T-helper 17 cell (primary cell): ENCODE results near the gene MINAR2. TPM values are rescaled to one million over a fixed set of nuclear protein-coding genes. Genes with fewer than 3 reads are reported as not detected.

ENCODE experiments used
- ATAC-seq: fragments of 150-1000 bp; cut with Tn5 transposase; 2 replicates; pipeline ENCODE4 v1.10.0; 2021; ENCODE audit warnings: mild to moderate bottlenecking, moderate library complexity
- DNase-seq, 3 donors: peaks; one replicate each; pipeline versions ENCODE4 v3.0.0 to v3.0.0-alpha.2; 2020 to 2021
- H3K9me3 ChIP-seq: one replicate; pipeline ENCODE4 v1.7.0; 2013; ENCODE audit warnings: low read length, mild to moderate bottlenecking; ENCODE audit not compliant: control insufficient read depth, poor library complexity, severe bottlenecking
- H3K27ac Mint-ChIP-seq: one replicate; pipeline ENCODE4 v1.8.0; 2022; ENCODE audit warnings: mild to moderate bottlenecking, moderate library complexity, mixed read lengths
- H3K27me3 Mint-ChIP-seq: one replicate; pipeline ENCODE4 v1.8.0; 2022; ENCODE audit warnings: mixed read lengths
- H3K36me3 Mint-ChIP-seq: one replicate; pipeline ENCODE4 v1.8.0; 2022; ENCODE audit warnings: low read depth, mixed read lengths
- H3K4me1 Mint-ChIP-seq: one replicate; pipeline ENCODE4 v1.8.0; 2022; ENCODE audit warnings: mild to moderate bottlenecking, mixed read lengths
- H3K4me3 Mint-ChIP-seq: one replicate; pipeline ENCODE4 v1.8.0; 2022; ENCODE audit warnings: mild to moderate bottlenecking, moderate library complexity, mixed read lengths
- total RNA-seq, 4 donors: library from RNA in 2 of 4; stranded (reverse) in 2 of 4; gene quantifications; one replicate each; pipeline ENCODE4 v1.2.3 and lab custom pipeline; 2022 to 2026

The MINAR2 gene
- total RNA-seq, 2 donors from 2014 or later = not detected

DNA sequence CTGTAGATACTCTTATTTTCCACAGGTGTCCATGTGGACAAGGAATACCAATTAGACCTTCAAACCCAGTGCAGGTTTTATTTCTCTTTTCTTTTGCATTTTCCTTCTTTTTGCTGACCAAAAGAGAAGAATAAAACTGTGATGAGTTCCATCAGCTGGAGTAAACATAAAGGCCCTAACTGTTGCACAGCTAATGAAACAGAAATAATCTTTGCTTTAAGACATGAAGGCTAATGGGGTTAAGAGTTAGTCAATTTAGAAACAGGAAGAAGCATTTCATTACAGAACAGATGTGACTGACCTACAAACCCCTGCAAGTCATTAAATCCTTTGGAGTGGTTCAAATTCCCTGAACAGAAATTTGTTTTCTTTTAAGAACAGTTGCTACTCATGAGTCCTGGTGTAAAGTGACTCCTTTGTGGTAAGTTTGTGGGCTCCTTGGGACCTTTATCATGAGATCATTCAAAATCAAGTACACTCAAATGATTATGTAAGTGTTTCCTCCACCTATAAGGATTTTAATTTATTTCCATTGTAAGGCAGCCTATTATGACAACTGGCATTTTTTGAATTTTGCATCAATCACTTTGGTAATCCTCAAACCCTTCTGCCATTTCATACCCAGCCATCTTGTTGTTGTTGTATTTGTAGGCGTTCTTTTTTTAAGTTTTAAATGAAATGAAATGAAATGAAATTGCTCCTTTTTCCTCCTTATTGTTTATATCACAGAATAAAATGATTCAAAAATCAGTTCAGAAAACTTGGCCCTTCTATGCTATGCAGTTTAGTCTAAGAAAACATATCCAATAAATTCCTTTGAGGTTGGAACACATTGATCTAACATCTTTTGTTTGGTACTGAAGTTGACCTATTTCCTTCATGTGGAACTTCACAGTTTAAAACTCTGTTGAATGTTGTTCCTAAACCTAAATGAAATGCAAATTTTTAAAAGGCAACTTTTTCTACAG, 1.3 kb downstream of the MINAR2 start:
- Mint-ChIP-seq H3K27me3 (no peaks in the 10 kb centered on the region), H3K4me3 (no peak overlapping the region), H3K4me1 (no peaks in the 10 kb centered on the region), H3K36me3 (no peaks in the 10 kb centered on the region), H3K27ac (no peak overlapping the region)
- H3K9me3 ChIP-seq = no peaks in the 10 kb centered on the region
- no peak for DNase-seq
- ATAC-seq = no peak

DNA sequence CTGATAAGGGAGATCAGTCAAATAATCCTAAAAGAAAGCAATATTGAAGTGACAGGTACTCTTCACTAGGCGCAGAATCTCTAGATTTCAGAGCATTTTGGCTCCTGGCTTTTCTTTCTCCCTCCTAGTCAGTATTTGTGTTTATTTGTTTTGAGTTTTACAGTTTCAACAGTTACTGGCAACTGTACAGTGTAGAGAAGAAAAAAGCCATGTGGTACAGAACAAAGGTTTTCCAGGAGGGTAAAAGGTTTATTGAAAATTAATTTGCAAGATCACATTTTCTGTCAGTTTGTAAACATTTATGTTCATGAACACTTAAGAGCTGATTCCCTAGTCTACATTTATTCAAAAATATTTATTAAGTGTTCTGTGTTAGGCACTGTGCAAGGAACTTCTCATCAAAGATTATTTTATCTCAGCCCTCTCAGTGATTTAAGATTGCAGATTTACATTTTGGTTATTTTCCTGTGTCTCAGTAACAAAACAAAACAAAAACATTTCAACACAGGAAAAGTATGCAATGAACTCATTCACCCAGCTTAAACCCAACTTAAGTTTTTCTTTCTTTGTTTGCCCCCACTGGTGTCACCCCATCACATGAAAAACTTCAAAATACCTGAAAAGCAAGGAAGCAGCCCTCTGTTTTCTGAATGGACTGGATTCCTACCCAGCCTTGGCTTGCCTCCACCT, 12.9 kb downstream of the MINAR2 start:
- no peaks in the 10 kb centered on the region for H3K9me3 ChIP-seq
- Mint-ChIP-seq H3K27me3 (peaks cover 11% of the 10 kb centered on the region), H3K36me3 (no peaks in the 10 kb centered on the region), H3K4me1 (no peaks in the 10 kb centered on the region), H3K27ac (no peak overlapping the region), H3K4me3 (no peak overlapping the region)
- DNase-seq (no peak), ATAC-seq (no peak)

DNA sequence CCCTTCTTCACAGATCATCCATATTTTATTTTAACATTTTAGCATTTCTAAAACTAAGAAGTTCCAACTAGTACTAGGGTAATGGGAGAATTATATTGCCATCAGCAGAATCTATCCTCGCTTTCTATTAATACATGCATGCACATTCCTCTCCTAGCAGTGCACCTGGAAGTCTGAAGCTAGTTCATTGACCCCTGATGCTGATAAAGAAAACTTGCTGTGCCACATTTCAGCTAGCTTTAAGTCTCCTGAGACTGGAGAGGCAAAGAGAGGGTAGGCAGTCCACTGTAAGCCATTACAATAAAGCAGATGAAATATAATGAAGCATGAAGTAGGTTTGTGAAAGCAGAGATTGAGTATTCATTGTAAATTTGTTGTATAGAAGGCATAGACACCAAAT, 15.8 kb downstream of the MINAR2 start:
- no peak for ATAC-seq
- H3K4me1 Mint-ChIP-seq = no peaks in the 10 kb centered on the region
- peaks cover 11% of the 10 kb centered on the region for H3K27me3 Mint-ChIP-seq
- H3K27ac Mint-ChIP-seq = no peak overlapping the region
- no peaks in the 10 kb centered on the region for H3K36me3 Mint-ChIP-seq
- no peak for DNase-seq
- no peaks in the 10 kb centered on the region for H3K9me3 ChIP-seq
- no peak overlapping the region for H3K4me3 Mint-ChIP-seq

DNA sequence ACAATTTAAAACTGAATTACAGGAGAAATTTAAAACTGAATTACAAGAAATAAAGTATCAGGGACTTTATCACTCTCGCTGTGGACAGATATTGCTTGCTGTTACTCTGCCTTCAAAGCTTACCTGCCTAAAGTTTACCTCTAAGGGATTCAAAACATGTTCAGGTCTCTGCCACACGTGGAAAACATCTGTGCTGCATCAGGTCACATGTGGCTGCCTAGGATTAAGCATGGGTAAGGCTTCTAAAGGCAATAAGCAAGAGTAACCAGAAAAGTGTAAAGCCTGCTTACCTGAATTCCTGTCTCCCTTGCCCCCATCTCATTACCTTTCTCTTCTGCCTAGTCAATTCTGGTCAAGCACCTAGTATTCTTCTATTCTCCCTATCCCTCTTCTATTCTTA, 18.9 kb downstream of the MINAR2 start:
- peaks cover 14% of the 10 kb centered on the region for H3K27me3 Mint-ChIP-seq
- no peaks in the 10 kb centered on the region for H3K36me3 Mint-ChIP-seq
- no peak overlapping the region for H3K4me3 Mint-ChIP-seq
- DNase-seq (no peak), ATAC-seq (no peak)
- H3K4me1 Mint-ChIP-seq = peaks cover 4% of the 10 kb centered on the region
- H3K27ac Mint-ChIP-seq = no peak overlapping the region
- H3K9me3 ChIP-seq = no peaks in the 10 kb centered on the region

DNA sequence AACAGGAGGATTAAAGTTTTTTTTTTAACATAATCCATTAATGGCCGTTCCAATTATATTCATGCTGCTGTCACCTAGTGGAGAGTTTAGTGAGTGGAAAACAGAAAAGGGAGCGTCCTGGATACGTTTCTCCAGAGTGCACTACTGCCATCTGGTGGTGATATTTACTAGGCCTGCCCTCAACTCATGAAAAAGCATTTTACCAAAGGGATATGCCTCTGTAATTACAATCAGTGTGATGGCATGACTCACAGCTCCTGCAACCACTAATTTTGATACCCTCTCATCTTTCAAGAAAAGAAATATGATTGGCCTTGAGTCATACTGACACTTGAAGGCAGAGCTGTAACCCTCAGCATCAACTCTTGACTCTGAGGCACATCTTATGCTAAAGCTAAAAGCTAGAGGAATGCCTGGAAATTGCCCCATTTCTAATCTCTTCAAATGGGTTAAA, 20.1 kb downstream of the MINAR2 start:
- Mint-ChIP-seq H3K4me3 (no peak overlapping the region), H3K27me3 (peaks cover 14% of the 10 kb centered on the region), H3K36me3 (no peaks in the 10 kb centered on the region), H3K4me1 (peaks cover 4% of the 10 kb centered on the region), H3K27ac (no peak overlapping the region)
- ATAC-seq (peak; percentile 77), DNase-seq (peak in 2 of 3 donors; percentile 10 to 37)
- H3K9me3 ChIP-seq = no peaks in the 10 kb centered on the region

DNA sequence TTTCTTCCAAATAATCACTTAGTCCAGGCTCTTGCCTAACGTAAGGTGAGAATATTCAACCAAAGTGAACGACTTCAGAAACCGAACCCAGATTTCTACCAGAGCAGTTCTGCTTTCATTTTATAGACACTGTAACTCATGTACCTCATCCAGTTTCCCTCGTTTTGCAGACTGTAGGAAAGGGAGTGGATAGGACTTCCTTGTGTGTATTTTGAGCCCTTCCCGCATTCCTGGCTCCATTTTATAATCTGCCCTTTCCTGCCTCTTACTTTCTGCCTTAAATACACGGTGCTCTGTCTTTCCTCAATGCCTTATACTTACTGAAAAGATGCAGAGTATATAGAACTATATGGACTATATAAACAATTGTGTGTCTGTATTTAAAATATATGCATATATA, 20.8 kb downstream of the MINAR2 start:
- Mint-ChIP-seq H3K27ac (no peak overlapping the region), H3K4me1 (peaks cover 4% of the 10 kb centered on the region), H3K4me3 (no peak overlapping the region), H3K27me3 (peaks cover 22% of the 10 kb centered on the region), H3K36me3 (peaks cover 2% of the 10 kb centered on the region)
- ATAC-seq (no peak), DNase-seq (no peak)
- H3K9me3 ChIP-seq = no peaks in the 10 kb centered on the region

DNA sequence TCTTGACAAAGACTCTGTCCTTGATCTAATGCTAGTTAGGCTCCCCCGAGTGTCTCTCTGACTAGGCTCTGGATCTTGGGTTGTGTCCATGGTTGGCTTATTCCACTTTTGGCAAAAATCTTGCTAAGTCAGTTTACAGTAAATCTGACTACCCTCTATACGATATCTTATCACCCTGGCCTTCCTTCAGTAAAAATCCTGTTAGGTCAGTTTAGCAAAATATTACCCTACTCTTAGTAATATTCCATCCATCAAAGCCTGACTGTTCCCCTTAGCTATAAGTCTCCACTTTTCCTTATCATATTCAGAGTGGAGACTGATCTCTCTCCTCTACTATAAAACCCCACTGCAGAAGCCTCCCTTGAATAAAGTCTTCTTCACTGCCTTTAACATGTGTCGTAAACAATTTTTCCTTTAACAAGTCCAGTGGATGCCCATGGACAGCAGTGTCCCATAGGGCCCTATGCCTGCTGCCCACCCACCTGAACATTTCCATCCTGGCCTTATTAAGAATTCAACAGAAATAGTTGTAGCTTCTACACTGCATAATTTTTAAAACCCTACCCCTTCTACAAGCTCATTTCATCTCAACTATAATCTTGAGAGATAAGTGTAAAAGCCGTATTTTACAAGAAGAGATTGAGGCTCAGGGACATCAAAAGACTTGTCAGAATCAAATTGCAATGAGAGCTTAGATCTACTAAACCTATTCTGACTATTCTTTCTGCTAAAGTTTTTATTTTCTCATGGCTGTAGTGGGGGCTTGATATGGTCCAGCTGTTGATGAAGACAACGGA, 22.3 kb downstream of the MINAR2 start:
- no peak for DNase-seq
- Mint-ChIP-seq H3K27ac (no peak overlapping the region), H3K36me3 (peaks cover 2% of the 10 kb centered on the region), H3K27me3 (peaks cover 15% of the 10 kb centered on the region), H3K4me1 (peaks cover 4% of the 10 kb centered on the region), H3K4me3 (no peak overlapping the region)
- ATAC-seq = no peak
- no peaks in the 10 kb centered on the region for H3K9me3 ChIP-seq

DNA sequence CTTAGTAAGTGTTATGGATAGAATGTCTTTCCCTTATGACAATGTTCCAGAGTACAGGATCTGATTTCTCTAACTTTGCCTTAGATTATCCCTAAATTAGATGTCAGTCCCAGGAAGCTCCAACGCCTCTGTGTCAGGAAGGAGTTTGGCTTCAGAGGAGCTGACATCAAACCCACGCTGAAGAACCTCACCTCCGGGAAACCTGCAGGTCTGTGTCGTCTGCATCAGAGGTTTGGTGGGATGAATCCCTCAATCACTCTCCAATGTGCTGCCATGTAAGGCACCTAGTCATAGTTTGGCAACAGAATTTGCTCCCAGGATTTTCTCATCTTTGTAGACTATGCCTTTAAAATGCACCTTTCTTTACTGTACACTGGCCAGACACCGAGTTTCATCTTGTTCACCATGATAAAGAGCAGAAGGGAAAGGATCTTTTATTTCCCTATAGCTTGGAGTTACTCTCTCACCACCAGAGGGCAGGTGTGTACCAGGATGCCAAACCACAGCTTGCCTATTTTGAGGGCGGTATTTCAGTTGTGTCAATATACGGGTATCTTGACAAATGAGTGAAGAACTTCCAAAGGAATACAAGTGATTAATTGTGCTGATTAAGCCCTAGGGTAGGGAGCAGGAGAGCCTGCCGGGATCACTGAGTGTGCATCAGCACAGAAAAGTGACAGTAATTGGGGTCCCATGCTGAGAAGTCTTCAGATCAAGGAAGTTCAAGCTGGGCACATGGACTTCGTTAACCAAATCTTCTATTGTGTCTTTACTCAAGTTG, 23.4 kb downstream of the MINAR2 start:
- ATAC-seq = peak; percentile 54
- Mint-ChIP-seq H3K27me3 (peaks cover 15% of the 10 kb centered on the region), H3K4me3 (no peak overlapping the region), H3K4me1 (peaks cover 4% of the 10 kb centered on the region), H3K27ac (no peak overlapping the region), H3K36me3 (peaks cover 2% of the 10 kb centered on the region)
- peak in 1 of 3 donors; percentile 31 for DNase-seq
- no peaks in the 10 kb centered on the region for H3K9me3 ChIP-seq

DNA sequence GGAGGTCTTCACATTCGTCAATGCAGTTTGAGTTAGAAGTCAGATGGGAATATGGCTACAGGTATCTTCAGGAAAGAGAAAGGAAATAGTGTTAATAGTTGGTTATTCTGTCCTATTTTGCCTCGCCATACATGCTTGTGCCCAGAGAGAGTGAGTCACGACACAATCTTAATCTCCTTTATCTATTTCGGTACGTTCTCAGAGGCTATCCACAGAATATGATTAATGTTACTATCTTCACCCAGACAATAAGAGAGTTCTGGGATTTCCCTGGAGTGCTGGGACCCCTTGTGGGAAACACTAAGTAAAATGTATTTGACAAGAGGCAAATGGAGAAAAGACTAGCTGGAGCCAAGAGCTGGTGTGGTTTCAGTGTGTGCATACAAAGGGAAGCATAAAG, 25.5 kb downstream of the MINAR2 start:
- Mint-ChIP-seq H3K27ac (no peak overlapping the region), H3K36me3 (peaks cover 2% of the 10 kb centered on the region), H3K27me3 (peaks cover 15% of the 10 kb centered on the region), H3K4me3 (no peak overlapping the region), H3K4me1 (peaks cover 4% of the 10 kb centered on the region)
- ATAC-seq (no peak), DNase-seq (no peak)
- H3K9me3 ChIP-seq = no peaks in the 10 kb centered on the region

DNA sequence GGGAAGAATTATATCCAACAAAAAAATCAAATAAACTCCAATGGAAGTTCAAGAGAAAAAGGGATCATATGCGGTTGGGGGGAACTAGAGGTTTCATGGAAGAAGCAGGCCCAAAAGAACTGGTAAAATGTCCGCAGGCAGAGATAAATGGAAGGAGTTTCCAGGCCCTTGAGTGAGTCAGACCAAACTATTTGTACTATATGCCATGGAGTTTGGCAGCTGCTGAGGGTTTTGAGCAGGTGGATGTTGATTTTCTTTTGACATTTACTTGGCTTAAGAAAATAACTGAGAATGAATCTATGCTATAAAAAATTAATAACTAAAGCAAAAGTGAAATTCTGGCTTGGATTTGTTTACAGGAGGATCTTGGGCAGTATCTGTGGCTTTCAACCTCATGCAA, 33.7 kb downstream of the MINAR2 start:
- no peak for ATAC-seq
- no peaks in the 10 kb centered on the region for H3K36me3 Mint-ChIP-seq

DNA sequence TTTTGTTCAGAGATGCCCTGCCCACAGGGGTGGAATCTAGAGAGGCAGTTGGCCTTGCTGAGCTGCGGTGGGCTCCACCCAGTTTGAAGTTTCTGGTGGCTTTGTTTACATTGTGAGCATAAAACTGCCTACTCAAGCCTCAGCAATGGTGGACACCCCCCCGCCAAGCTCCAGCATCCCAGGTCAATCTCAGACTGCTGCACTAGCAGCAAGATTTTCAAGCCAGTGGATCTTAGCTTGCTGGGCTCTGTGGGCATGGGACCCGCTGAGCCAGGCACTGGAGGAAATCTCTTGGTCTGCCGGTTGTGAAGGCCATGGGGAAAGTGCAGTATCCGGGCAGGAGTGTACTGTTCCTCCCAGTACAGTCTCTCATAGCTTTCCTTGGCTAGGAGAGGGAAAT, 55.5 kb downstream of the MINAR2 start:
- no peak overlapping the region for H3K4me3 Mint-ChIP-seq
- H3K27ac Mint-ChIP-seq = no peak overlapping the region
- no peaks in the 10 kb centered on the region for H3K9me3 ChIP-seq
- H3K36me3 Mint-ChIP-seq = no peaks in the 10 kb centered on the region
- ATAC-seq (no peak), DNase-seq (no peak)
- peaks cover 2% of the 10 kb centered on the region for H3K4me1 Mint-ChIP-seq
- H3K27me3 Mint-ChIP-seq = peaks cover 15% of the 10 kb centered on the region

More for the DNA sequence above, 33.7 kb downstream of the MINAR2 start:
- Mint-ChIP-seq H3K4me1 (no peaks in the 10 kb centered on the region), H3K4me3 (no peak overlapping the region), H3K27ac (no peak overlapping the region), H3K27me3 (peaks cover 25% of the 10 kb centered on the region)
- no peaks in the 10 kb centered on the region for H3K9me3 ChIP-seq
- DNase-seq = no peak

DNA sequence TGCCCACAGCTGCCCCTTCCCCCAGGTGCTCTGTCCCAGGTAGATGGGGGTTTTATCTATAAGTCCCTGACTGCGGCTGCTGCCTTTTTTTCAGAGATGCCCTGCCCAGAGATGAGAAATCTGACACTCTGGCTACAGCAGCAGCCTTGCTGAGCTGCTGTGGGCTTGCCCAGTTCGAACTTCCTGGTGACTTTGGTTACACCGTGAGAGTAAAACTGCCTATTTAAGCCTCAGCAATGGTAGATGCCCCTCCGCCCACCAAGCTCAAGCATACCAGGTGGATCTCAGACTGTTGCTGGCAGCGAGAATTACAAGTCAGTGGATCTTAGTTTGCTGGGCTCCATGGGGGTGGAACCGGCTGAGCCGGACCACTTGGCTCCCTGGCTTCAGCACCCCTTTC, 56.8 kb downstream of the MINAR2 start:
- no peak for ATAC-seq
- Mint-ChIP-seq H3K4me1 (peaks cover 2% of the 10 kb centered on the region), H3K36me3 (no peaks in the 10 kb centered on the region), H3K27ac (no peak overlapping the region), H3K4me3 (no peak overlapping the region), H3K27me3 (peaks cover 18% of the 10 kb centered on the region)
- no peaks in the 10 kb centered on the region for H3K9me3 ChIP-seq
- DNase-seq = no peak
